HepG2 (cell line): ENCODE results near the gene ULK4.

Experiments
- CHCHD3 ChIP-seq: sonication (generic); formaldehyde crosslinking; IDR thresholded peaks from 2 replicates; pipeline ENCODE4 v1.8.0; 2022; ENCODE audit warnings: mild to moderate bottlenecking, missing genetic modification reagents, moderate library complexity
- ELF1 ChIP-seq: sonication (generic); formaldehyde crosslinking; IDR thresholded peaks from 2 replicates; pipeline ENCODE4 v1.4.0; 2020; ENCODE audit warnings: missing genetic modification reagents
- FOXK1 ChIP-seq: sonication (generic); formaldehyde crosslinking; IDR thresholded peaks from 2 replicates; pipeline ENCODE4 v1.4.0; 2020; ENCODE audit warnings: low read depth, missing genetic modification reagents, borderline replicate concordance
- GABPA ChIP-seq, 2 experiments: IDR thresholded peaks; 2 replicates each; pipeline ENCODE4 v1.6.1; 2011 to 2016; ENCODE audit warnings: low read depth in 2 of 2, low read length in 1 of 2, missing biosample characterization in 1 of 2, missing genetic modification characterization in 1 of 2
- JARID2 ChIP-seq: sonication (generic); formaldehyde crosslinking; IDR thresholded peaks from 2 replicates; pipeline ENCODE4 v1.8.1; 2023; ENCODE audit warnings: missing genetic modification reagents, inconsistent platforms; ENCODE audit not compliant: insufficient replicate concordance
- SP1 ChIP-seq, 2 experiments: fragments of 450-650 bp in 1 of 2; sonication (generic) in 1 of 2; formaldehyde crosslinking in 1 of 2; IDR thresholded peaks; 2 replicates each; pipeline versions ENCODE4 v1.4.0 to v1.6.1; 2016 to 2020; ENCODE audit warnings: missing genetic modification reagents in 1 of 2
- TAF1 ChIP-seq: sonication (generic); formaldehyde crosslinking; IDR thresholded peaks from 2 replicates; pipeline ENCODE4 v1.4.0; 2020; ENCODE audit warnings: missing genetic modification reagents
- ZMAT5 ChIP-seq: sonication (generic); formaldehyde crosslinking; IDR thresholded peaks from 2 replicates; pipeline ENCODE4 v1.5.0; 2020; ENCODE audit warnings: mild to moderate bottlenecking, low read depth, missing genetic modification reagents, borderline replicate concordance
- ZNF232 ChIP-seq: sonication (generic); formaldehyde crosslinking; IDR thresholded peaks from 2 replicates; pipeline ENCODE4 v1.4.0; 2020; ENCODE audit warnings: missing genetic modification reagents, borderline replicate concordance
- TF ChIP-seq, protein P1 (sequence below): fragments of 450-650 bp; IDR thresholded peaks from 2 replicates; pipeline ENCODE4 v1.6.1; 2017
- TF ChIP-seq, protein P2 (sequence below), 2 experiments: IDR thresholded peaks; 2 replicates each; pipeline ENCODE4 v1.6.1; 2011 to 2012; ENCODE audit warnings: low read length in 2 of 2, borderline replicate concordance in 1 of 2, low read depth in 1 of 2, mild to moderate bottlenecking in 1 of 2, moderate library complexity in 1 of 2
- TF ChIP-seq, protein P3 (sequence below): IDR thresholded peaks from 2 replicates; pipeline ENCODE4 v1.6.1; 2012; ENCODE audit warnings: low read length, improper control_type of control experiment
- TF ChIP-seq, protein P4 (sequence below): sonication (generic); formaldehyde crosslinking; IDR thresholded peaks from 2 replicates; pipeline ENCODE4 v1.4.0; 2020; ENCODE audit warnings: low read depth, mild to moderate bottlenecking, missing genetic modification reagents

DNA sequence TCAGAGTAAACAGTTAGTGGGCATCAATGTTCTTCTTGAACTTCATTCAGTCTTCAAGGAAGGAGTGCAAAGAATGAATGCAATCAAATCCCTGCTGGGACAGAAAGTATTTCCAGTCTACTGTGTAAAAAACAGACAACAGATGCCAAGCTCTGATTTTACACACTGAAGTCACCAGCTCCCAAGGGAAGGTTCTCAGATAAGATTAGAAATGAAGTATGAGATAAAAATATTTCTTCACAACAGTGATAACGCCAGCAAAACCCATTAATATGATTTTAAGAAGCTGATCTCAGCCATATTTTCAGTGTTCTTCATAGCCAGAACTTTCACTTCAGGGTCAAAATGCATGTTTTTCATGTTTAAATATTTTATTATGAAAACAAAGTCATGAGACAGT lies 497.0 kb downstream of the ULK4 start:
- TF ChIP-seq, protein P1, sequence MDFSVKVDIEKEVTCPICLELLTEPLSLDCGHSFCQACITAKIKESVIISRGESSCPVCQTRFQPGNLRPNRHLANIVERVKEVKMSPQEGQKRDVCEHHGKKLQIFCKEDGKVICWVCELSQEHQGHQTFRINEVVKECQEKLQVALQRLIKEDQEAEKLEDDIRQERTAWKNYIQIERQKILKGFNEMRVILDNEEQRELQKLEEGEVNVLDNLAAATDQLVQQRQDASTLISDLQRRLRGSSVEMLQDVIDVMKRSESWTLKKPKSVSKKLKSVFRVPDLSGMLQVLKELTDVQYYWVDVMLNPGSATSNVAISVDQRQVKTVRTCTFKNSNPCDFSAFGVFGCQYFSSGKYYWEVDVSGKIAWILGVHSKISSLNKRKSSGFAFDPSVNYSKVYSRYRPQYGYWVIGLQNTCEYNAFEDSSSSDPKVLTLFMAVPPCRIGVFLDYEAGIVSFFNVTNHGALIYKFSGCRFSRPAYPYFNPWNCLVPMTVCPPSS: no peak
- TF ChIP-seq JARID2 (CRISPR knock-in tag): no peak
- TF ChIP-seq ZMAT5 (CRISPR knock-in tag): no peak
- TF ChIP-seq TAF1 (CRISPR knock-in tag): no peak
- TF ChIP-seq SP1 (IDR thresholded peaks at IDR 0.05): no peak
- TF ChIP-seq SP1 (CRISPR knock-in tag; IDR thresholded peaks at IDR 0.05): no peak
- TF ChIP-seq GABPA (IDR thresholded peaks at IDR 0.05; ENCODE audit: low read depth, low read length): no peak
- TF ChIP-seq GABPA (CRISPR knock-in tag; IDR thresholded peaks at IDR 0.05; ENCODE audit: low read depth): no peak
- TF ChIP-seq, protein P2, sequence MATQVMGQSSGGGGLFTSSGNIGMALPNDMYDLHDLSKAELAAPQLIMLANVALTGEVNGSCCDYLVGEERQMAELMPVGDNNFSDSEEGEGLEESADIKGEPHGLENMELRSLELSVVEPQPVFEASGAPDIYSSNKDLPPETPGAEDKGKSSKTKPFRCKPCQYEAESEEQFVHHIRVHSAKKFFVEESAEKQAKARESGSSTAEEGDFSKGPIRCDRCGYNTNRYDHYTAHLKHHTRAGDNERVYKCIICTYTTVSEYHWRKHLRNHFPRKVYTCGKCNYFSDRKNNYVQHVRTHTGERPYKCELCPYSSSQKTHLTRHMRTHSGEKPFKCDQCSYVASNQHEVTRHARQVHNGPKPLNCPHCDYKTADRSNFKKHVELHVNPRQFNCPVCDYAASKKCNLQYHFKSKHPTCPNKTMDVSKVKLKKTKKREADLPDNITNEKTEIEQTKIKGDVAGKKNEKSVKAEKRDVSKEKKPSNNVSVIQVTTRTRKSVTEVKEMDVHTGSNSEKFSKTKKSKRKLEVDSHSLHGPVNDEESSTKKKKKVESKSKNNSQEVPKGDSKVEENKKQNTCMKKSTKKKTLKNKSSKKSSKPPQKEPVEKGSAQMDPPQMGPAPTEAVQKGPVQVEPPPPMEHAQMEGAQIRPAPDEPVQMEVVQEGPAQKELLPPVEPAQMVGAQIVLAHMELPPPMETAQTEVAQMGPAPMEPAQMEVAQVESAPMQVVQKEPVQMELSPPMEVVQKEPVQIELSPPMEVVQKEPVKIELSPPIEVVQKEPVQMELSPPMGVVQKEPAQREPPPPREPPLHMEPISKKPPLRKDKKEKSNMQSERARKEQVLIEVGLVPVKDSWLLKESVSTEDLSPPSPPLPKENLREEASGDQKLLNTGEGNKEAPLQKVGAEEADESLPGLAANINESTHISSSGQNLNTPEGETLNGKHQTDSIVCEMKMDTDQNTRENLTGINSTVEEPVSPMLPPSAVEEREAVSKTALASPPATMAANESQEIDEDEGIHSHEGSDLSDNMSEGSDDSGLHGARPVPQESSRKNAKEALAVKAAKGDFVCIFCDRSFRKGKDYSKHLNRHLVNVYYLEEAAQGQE (IDR thresholded peaks at IDR 0.05; ENCODE audit: borderline replicate concordance in 1 of 2, low read depth in 1 of 2, low read length in 2 of 2): no peak
- TF ChIP-seq, protein P3, sequence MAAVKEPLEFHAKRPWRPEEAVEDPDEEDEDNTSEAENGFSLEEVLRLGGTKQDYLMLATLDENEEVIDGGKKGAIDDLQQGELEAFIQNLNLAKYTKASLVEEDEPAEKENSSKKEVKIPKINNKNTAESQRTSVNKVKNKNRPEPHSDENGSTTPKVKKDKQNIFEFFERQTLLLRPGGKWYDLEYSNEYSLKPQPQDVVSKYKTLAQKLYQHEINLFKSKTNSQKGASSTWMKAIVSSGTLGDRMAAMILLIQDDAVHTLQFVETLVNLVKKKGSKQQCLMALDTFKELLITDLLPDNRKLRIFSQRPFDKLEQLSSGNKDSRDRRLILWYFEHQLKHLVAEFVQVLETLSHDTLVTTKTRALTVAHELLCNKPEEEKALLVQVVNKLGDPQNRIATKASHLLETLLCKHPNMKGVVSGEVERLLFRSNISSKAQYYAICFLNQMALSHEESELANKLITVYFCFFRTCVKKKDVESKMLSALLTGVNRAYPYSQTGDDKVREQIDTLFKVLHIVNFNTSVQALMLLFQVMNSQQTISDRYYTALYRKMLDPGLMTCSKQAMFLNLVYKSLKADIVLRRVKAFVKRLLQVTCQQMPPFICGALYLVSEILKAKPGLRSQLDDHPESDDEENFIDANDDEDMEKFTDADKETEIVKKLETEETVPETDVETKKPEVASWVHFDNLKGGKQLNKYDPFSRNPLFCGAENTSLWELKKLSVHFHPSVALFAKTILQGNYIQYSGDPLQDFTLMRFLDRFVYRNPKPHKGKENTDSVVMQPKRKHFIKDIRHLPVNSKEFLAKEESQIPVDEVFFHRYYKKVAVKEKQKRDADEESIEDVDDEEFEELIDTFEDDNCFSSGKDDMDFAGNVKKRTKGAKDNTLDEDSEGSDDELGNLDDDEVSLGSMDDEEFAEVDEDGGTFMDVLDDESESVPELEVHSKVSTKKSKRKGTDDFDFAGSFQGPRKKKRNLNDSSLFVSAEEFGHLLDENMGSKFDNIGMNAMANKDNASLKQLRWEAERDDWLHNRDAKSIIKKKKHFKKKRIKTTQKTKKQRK: no peak
- TF ChIP-seq CHCHD3 (CRISPR knock-in tag): no peak
- TF ChIP-seq ZNF232 (CRISPR knock-in tag): no peak
- TF ChIP-seq, protein P4, sequence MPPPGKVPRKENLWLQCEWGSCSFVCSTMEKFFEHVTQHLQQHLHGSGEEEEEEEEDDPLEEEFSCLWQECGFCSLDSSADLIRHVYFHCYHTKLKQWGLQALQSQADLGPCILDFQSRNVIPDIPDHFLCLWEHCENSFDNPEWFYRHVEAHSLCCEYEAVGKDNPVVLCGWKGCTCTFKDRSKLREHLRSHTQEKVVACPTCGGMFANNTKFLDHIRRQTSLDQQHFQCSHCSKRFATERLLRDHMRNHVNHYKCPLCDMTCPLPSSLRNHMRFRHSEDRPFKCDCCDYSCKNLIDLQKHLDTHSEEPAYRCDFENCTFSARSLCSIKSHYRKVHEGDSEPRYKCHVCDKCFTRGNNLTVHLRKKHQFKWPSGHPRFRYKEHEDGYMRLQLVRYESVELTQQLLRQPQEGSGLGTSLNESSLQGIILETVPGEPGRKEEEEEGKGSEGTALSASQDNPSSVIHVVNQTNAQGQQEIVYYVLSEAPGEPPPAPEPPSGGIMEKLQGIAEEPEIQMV: no peak
- no peak for TF ChIP-seq FOXK1
- no peak for TF ChIP-seq ELF1 (CRISPR knock-in tag)
